KMS-11 (cell line): ENCODE results near the gene CHD6.

ENCODE experiments used
- H2AFZ ChIP-seq: fragments of 200-600 bp; sonication (generic); 2 replicates; pipeline ENCODE4 v1.6.1; 2016; ENCODE audit warnings: antibody characterized with exemption, mixed run types, low read depth
- H3K27ac ChIP-seq: fragments of 200-600 bp; sonication (generic); 2 replicates; pipeline ENCODE4 v1.6.1; 2016; ENCODE audit warnings: mild to moderate bottlenecking, mixed run types
- H3K27me3 ChIP-seq: fragments of 200-600 bp; sonication (generic); 2 replicates; pipeline ENCODE4 v1.6.1; 2017; ENCODE audit warnings: mild to moderate bottlenecking, low read depth, mixed run types, moderate library complexity; ENCODE audit not compliant: insufficient read depth
- H3K36me3 ChIP-seq: fragments of 200-600 bp; sonication (generic); 2 replicates; pipeline ENCODE4 v1.6.1; 2017; ENCODE audit warnings: mild to moderate bottlenecking, mixed run types; ENCODE audit not compliant: insufficient read depth
- H3K4me1 ChIP-seq: fragments of 200-600 bp; sonication (generic); 2 replicates; pipeline ENCODE4 v1.6.1; 2016; ENCODE audit warnings: mild to moderate bottlenecking, low read depth, mixed run types; ENCODE audit not compliant: poor library complexity, severe bottlenecking
- H3K4me2 ChIP-seq: fragments of 200-600 bp; sonication (generic); 2 replicates; pipeline ENCODE4 v1.7.0; 2016; ENCODE audit warnings: mild to moderate bottlenecking, mixed run types
- H3K4me3 ChIP-seq: fragments of 200-600 bp; sonication (generic); IDR thresholded peaks from 2 replicates; pipeline ENCODE4 v1.6.1; 2017; ENCODE audit warnings: low read depth, low read length, mixed read lengths; ENCODE audit not compliant: insufficient read depth
- H3K79me2 ChIP-seq: fragments of 200-600 bp; sonication (generic); 2 replicates; pipeline ENCODE4 v1.6.1; 2016; ENCODE audit warnings: low read depth, mixed run types; ENCODE audit not compliant: insufficient read depth
- H3K9ac ChIP-seq: fragments of 200-600 bp; sonication (generic); 2 replicates; pipeline ENCODE4 v1.6.1; 2016; ENCODE audit warnings: mild to moderate bottlenecking, mixed run types
- H4K20me1 ChIP-seq: fragments of 200-600 bp; sonication (generic); 2 replicates; pipeline ENCODE4 v1.6.1; 2016; ENCODE audit warnings: mild to moderate bottlenecking, mixed run types; ENCODE audit not compliant: insufficient read depth
- TF ChIP-seq, protein P1 (sequence below): fragments of 200-600 bp; sonication (generic); conservative IDR thresholded peaks from 2 replicates; pipeline ENCODE4 v1.6.1; 2017; ENCODE audit warnings: low read depth, mild to moderate bottlenecking, antibody characterized with exemption, low read length, moderate library complexity, mixed read lengths

Gene CHD6

DNA sequence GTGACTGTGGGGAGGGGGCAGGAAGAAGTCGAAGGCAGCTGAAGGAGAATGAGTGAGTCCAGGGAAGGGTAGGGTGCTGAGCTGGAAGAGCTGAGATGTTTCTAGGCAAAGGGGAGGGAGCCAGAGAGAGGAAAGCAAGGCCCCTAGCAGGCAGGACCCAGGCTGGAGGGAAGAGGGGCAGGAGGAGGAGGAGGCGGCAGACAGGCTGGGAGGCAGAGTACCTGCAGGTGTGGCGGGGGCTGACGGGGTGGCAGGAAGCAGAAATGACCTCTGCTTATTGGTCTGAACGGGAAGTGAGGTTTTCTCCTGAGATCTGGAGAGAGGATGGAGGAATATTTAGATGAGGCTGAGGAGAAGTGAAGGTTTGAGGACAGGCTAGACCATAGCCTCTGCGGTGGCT lies 240.9 kb downstream of the CHD6 start:
- Histone ChIP-seq H3K27me3 (no peaks in the 10 kb centered on the region), H3K36me3 (no peaks in the 10 kb centered on the region), H2AFZ (no peak overlapping the region), H3K9ac (no peak overlapping the region), H3K4me2 (no peak overlapping the region), H3K4me1 (no peaks in the 10 kb centered on the region), H3K4me3 (no peak overlapping the region), H3K79me2 (no peaks in the 10 kb centered on the region), H4K20me1 (no peaks in the 10 kb centered on the region), H3K27ac (no peak overlapping the region)
- TF ChIP-seq, protein P1, sequence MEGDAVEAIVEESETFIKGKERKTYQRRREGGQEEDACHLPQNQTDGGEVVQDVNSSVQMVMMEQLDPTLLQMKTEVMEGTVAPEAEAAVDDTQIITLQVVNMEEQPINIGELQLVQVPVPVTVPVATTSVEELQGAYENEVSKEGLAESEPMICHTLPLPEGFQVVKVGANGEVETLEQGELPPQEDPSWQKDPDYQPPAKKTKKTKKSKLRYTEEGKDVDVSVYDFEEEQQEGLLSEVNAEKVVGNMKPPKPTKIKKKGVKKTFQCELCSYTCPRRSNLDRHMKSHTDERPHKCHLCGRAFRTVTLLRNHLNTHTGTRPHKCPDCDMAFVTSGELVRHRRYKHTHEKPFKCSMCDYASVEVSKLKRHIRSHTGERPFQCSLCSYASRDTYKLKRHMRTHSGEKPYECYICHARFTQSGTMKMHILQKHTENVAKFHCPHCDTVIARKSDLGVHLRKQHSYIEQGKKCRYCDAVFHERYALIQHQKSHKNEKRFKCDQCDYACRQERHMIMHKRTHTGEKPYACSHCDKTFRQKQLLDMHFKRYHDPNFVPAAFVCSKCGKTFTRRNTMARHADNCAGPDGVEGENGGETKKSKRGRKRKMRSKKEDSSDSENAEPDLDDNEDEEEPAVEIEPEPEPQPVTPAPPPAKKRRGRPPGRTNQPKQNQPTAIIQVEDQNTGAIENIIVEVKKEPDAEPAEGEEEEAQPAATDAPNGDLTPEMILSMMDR: no peak

DNA sequence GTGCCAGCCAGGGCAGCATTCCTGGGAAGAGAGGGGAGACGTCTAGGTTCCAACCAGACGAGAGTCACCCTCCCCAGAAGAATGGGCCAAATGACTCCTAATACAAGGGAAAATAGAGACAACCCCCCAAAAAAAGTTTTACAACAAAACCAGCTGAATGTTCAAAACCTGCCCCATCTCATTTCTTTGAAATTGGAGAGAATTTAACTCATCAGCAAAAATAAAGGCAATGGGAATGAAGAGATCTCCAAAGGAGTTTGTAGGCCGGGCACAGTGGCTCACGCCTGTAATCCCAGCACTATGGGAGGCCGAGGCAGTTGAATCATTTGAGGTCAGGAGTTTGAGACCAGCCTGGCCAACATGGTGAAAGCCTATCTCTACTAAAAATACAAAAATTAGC lies 241.8 kb downstream of the CHD6 start:
- H3K36me3 ChIP-seq: no peaks in the 10 kb centered on the region
- H3K9ac ChIP-seq: no peak overlapping the region
- H4K20me1 ChIP-seq: no peaks in the 10 kb centered on the region
- H2AFZ ChIP-seq: no peak overlapping the region
- H3K27ac ChIP-seq: no peak overlapping the region
- H3K4me3 ChIP-seq: no peak overlapping the region
- H3K4me2 ChIP-seq: no peak overlapping the region
- no peaks in the 10 kb centered on the region for H3K27me3 ChIP-seq
- H3K79me2 ChIP-seq: no peaks in the 10 kb centered on the region
- no peaks in the 10 kb centered on the region for H3K4me1 ChIP-seq
- TF ChIP-seq, protein P1: no peak

DNA sequence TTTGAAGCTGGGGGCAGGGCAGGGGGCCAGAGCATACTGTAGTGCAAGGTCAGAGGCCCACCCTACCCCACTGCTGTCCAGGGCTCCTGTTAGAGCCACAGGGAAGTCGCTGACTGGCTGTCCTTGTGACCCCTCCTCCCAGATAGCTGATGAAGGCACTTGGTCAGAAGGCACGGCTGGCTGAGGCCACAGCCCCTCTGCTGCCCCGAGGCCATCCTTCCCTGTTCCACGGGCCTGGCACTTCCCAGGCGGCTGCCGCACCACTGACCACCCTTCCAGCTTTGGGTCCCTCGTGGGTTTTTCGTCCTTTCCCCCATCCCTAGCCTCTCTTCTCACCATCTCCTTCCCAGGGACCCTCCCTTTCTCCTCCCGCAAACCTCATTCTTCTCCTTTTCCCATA lies 242.3 kb downstream of the CHD6 start:
- Histone ChIP-seq H3K9ac (no peak overlapping the region), H3K4me1 (no peaks in the 10 kb centered on the region), H2AFZ (no peak overlapping the region), H3K27me3 (no peaks in the 10 kb centered on the region), H4K20me1 (no peaks in the 10 kb centered on the region), H3K4me3 (no peak overlapping the region), H3K27ac (no peak overlapping the region), H3K4me2 (no peak overlapping the region), H3K36me3 (no peaks in the 10 kb centered on the region), H3K79me2 (no peaks in the 10 kb centered on the region)
- TF ChIP-seq, protein P1: no peak

DNA sequence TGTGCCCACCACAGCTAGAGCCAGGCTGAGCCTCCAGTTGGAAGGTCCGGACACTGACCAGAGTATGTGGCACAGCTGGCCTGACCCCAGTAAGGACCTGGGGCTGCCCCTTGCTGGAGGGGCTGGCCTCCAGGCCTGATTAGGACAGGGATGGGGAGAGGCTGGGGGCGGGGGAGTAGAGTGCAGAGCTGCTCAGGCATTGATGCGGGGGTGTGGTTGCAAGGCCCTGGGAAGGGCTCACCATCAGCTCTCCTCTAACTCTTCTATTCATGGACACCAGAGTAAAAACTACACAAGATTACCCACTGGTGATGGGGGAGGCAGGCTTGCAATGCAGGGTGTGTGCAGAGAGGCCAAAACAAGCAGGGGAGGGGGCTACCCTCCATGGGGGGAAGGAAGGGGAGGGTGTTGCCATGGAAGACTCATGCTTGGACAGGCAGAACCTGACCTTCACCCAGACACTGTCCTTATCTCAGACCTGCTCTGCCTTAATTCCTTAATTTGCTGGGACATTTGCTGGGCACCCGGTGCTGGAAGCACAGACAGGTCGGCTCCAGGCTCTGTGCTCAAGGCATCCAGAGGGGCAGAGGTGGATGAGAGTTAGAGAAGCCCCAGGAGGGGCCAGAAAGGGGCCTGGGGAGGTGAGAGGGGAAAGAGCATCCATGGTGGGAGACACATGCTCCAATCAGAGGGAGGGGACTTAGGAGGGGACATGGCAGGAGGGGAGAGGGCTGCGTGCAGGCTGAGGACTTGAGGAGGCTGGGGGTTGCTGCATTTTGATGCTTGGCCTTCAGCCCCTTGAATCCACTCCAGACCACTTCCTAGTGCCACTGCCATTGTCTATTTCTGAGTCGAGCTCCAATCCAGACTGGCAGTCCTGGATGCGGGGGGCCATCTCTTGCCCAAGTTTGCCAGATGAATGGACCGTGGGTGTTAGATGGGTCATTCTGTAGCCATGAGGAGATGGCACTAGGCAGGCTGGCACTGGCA lies 244.0 kb downstream of the CHD6 start:
- H3K4me3 ChIP-seq: no peak overlapping the region
- H3K27ac ChIP-seq: no peak overlapping the region
- no peaks in the 10 kb centered on the region for H3K27me3 ChIP-seq
- H4K20me1 ChIP-seq: no peaks in the 10 kb centered on the region
- H3K9ac ChIP-seq: no peak overlapping the region
- H3K36me3 ChIP-seq: no peaks in the 10 kb centered on the region
- H3K79me2 ChIP-seq: no peaks in the 10 kb centered on the region
- H3K4me1 ChIP-seq: no peaks in the 10 kb centered on the region
- no peak overlapping the region for H3K4me2 ChIP-seq
- TF ChIP-seq, protein P1: no peak
- no peak overlapping the region for H2AFZ ChIP-seq
